Central memory CD8-positive, alpha-beta T cell (primary cell): ENCODE measurements around the gene SIL1.
A peak's percentile ranks its signal among the peaks of the same experiment; 100 is the strongest.
"Not testable (repeated sequence)": the region's sequence is repeated elsewhere in the genome, so short reads cannot be mapped to it uniquely, and the experiment has no call there.

Source experiments
- ATAC-seq: fragments of 150-1000 bp; cut with Tn5 transposase; replicated peaks from 2 replicates; pipeline ENCODE4 v1.10.0; 2022; ENCODE audit warnings: mild to moderate bottlenecking, moderate FRiP score, moderate number of reproducible peaks; ENCODE audit not compliant: poor library complexity, severe bottlenecking; ENCODE audit errors: extremely low read depth
- DNase-seq, 2 donors: peaks; one replicate each; pipeline ENCODE4 v3.0.0; 2021; ENCODE audit warnings: low spot score in 2 of 2
- H3K27ac Mint-ChIP-seq: one replicate; pipeline ENCODE4 v1.8.0; 2022; ENCODE audit warnings: low read depth, mild to moderate bottlenecking, moderate library complexity, mixed read lengths
- H3K27me3 Mint-ChIP-seq: one replicate; pipeline ENCODE4 v1.8.0; 2022; ENCODE audit warnings: mixed read lengths
- H3K36me3 Mint-ChIP-seq: one replicate; pipeline ENCODE4 v1.8.0; 2022; ENCODE audit warnings: mild to moderate bottlenecking, moderate library complexity, mixed read lengths; ENCODE audit not compliant: insufficient read depth
- H3K4me1 Mint-ChIP-seq: one replicate; pipeline ENCODE4 v1.8.0; 2022; ENCODE audit warnings: mixed read lengths
- H3K4me3 Mint-ChIP-seq: one replicate; pipeline ENCODE4 v1.8.0; 2022; ENCODE audit warnings: mild to moderate bottlenecking, moderate library complexity, mixed read lengths
- H3K9me3 Mint-ChIP-seq: one replicate; pipeline ENCODE4 v1.8.0; 2022; ENCODE audit warnings: mixed read lengths

Gene SIL1

DNA sequence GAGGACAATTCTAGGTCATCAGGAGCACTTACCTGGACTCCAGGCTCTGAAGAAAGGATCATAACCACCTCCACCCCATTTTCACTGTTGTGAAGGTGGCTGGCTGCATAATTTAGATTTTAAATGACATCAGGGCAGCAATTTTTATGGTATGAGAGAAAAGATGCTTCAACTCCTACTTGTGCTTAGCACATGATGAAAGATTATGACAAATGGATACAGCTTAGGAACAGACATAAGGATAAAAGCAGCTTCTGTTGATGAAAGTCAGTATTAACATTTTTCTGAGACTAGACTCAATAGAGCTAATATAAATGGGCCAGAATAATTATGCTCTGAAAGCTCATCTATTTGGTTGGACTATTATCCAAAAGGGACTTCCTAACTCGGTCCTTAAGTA lies 72.2 kb downstream of the SIL1 start:
- H3K4me3 Mint-ChIP-seq, result no peak overlapping the region
- H3K27me3 Mint-ChIP-seq, result no peaks in the 10 kb centered on the region
- no peak overlapping the region for H3K27ac Mint-ChIP-seq
- ATAC-seq (no peak), DNase-seq (no peak)
- H3K9me3 Mint-ChIP-seq, result no peaks in the 10 kb centered on the region
- H3K36me3 Mint-ChIP-seq, result peaks cover 4% of the 10 kb centered on the region
- no peaks in the 10 kb centered on the region for H3K4me1 Mint-ChIP-seq

DNA sequence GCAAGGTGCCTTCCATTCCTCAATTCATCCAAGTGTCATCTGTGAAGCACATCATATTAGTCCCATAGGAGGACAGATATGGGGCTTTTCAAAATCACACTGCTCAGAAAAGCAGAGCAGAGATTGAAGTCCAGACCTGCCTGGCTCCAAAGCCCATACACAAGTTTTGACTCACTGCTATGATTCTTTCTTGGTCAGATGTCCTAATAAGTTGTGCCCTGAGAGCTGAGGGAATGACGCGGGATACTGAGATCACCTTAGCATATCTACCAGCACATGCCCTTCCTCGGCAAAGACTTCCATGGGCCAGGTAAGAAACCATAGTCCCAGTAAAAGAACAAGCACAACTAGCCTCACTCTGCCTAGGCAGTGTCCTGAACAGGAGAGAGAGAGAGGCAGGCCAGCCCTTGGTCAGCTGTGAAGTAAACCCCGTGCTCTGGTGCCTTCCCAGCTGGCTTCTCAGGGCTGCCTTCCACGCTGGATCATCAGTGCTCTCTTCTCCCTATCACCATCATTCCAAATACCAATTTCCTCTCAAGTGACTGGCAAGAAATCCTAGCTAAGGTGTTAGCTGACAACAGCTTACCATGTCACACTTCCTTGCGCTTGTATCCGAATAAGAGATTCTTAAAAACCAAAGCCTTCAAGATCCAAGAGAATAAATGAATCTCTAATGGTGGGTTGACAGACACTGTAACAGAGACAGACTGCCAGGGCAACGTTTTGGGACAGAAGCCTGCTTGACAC lies 73.2 kb downstream of the SIL1 start:
- H3K27ac Mint-ChIP-seq, result no peak overlapping the region
- DNase-seq (no peak), ATAC-seq (no peak)
- H3K4me1 Mint-ChIP-seq, result no peaks in the 10 kb centered on the region
- peaks cover 12% of the 10 kb centered on the region for H3K36me3 Mint-ChIP-seq
- no peaks in the 10 kb centered on the region for H3K27me3 Mint-ChIP-seq
- H3K4me3 Mint-ChIP-seq, result no peak overlapping the region
- no peaks in the 10 kb centered on the region for H3K9me3 Mint-ChIP-seq

DNA sequence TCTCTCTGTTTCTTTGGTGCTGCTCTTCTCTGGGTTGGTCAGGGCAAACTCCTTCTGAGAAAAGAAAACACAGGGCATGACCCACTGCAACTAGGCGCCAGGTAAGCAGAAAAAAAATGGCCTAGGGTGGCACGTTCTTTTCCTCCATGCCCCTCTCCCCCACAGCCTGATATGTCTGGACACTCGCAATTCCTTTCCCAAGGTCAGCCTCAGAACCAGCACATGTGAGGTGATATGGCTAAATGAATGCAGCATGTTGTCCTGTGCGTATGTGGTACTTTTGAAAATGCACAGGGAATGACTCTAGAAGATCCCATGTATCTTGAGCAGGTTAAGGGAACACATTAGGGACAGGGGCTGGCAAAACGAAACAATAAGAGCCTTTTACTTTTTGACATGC lies 77.0 kb downstream of the SIL1 start:
- H3K36me3 Mint-ChIP-seq, result peaks cover 13% of the 10 kb centered on the region
- ATAC-seq (no peak), DNase-seq (no peak)
- H3K27ac Mint-ChIP-seq, result no peak overlapping the region
- no peak overlapping the region for H3K4me3 Mint-ChIP-seq
- no peaks in the 10 kb centered on the region for H3K4me1 Mint-ChIP-seq
- H3K27me3 Mint-ChIP-seq, result no peaks in the 10 kb centered on the region
- H3K9me3 Mint-ChIP-seq, result no peaks in the 10 kb centered on the region

DNA sequence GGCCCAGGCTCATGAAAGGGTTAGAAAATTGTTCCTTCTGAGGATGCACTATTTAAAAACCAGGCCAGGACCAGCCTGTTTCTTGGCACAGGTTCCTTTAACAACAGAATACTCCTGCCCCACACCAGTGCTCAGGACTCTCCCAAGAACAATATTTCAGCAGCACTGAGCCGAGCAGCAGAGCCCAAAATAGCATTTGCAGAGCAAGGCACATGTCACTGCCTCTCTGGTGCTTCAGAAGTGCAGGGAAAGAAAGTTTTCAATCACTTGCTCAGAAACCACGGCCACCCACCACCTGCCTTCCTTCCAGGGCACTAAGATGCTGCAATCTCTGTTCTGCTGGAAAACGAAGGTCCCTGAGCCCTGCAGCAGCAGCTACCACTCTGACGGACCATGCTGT lies 77.6 kb downstream of the SIL1 start:
- H3K36me3 Mint-ChIP-seq, result peaks cover 13% of the 10 kb centered on the region
- H3K9me3 Mint-ChIP-seq, result no peaks in the 10 kb centered on the region
- H3K27ac Mint-ChIP-seq, result no peak overlapping the region
- no peaks in the 10 kb centered on the region for H3K4me1 Mint-ChIP-seq
- no peaks in the 10 kb centered on the region for H3K27me3 Mint-ChIP-seq
- ATAC-seq, result no peak
- no peak for DNase-seq
- no peak overlapping the region for H3K4me3 Mint-ChIP-seq

DNA sequence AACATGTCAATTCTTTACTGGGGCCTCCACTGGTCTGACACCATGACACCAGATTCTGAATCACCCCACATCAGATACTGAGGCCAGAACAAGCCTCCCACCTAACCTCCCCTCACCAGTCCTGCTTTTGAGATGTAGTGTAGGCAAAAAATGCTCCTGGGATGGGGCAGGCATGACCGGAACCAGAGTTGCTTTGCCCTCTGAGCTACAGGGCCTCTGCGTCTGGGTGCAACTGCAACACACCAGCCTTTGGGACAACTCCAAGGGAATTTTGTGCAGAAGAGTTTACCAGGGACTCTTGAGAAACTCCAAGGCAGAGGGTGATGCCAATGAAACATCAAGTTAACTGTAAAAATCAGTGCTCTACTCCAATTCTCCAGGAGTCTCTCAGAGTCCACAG lies 79.4 kb downstream of the SIL1 start:
- Mint-ChIP-seq H3K9me3 (no peaks in the 10 kb centered on the region), H3K27ac (no peak overlapping the region), H3K27me3 (no peaks in the 10 kb centered on the region), H3K4me1 (no peaks in the 10 kb centered on the region), H3K36me3 (peaks cover 13% of the 10 kb centered on the region), H3K4me3 (no peak overlapping the region)
- no peak for DNase-seq
- no peak for ATAC-seq

DNA sequence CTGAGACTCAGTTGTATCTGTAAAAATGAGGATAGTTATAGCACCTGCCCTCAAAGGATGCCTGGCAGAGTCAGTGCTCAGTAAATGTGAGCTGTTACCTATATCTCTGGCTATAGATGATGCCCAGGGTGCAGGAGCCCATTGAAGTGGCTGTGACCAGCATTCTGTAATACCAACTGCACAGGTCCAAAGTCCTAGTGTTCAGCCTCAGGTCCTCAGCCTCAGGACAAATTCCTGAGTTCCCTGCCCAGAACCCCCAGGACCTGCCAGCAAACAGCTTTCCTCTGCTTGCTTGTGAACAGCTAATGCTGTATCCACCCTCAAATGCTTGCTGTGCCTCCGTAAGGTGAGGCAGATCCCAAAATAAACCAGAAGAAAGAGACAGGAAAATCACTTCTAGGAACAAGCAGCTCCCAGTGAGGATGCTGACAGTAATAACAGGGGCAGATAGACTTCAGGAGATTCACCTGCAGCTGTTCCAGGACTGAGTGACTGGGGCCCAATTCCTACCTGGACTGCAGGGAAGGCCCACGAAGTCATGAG lies 80.8 kb downstream of the SIL1 start:
- Mint-ChIP-seq H3K36me3 (peaks cover 13% of the 10 kb centered on the region), H3K27me3 (no peaks in the 10 kb centered on the region), H3K9me3 (no peaks in the 10 kb centered on the region), H3K4me1 (no peaks in the 10 kb centered on the region), H3K27ac (no peak overlapping the region), H3K4me3 (no peak overlapping the region)
- no peak for ATAC-seq
- DNase-seq, result no peak

DNA sequence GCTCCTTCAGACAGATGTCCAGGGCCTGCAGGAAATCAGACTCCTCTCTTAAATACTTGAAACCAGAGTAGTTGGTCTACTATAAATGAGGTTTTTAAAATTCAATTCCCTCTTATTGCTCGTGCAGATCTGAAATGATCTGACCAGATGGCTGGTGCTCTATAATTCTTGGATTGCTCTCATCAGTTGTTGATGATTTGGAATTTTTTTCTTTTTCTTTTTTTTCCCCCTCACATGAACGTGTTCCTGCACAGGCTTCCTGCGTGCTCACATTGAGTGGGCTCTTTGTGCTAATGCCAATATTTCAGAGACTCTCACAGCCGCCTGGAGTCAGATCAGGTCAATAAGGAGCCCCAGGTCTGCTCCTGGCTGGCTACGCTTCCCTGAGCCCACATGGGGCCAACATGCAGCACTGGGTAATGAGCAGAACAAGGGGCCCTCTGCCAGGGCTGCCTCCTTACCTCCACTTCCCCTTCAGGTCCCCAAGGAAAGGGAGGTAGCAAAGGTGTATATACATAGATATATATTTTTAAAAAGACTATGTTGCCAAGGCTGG lies 82.0 kb downstream of the SIL1 start:
- H3K27me3 Mint-ChIP-seq, result no peaks in the 10 kb centered on the region
- no peaks in the 10 kb centered on the region for H3K4me1 Mint-ChIP-seq
- ATAC-seq, result no peak
- DNase-seq, result no peak
- peaks cover 10% of the 10 kb centered on the region for H3K36me3 Mint-ChIP-seq
- H3K4me3 Mint-ChIP-seq, result no peak overlapping the region
- H3K9me3 Mint-ChIP-seq, result no peaks in the 10 kb centered on the region
- no peak overlapping the region for H3K27ac Mint-ChIP-seq

DNA sequence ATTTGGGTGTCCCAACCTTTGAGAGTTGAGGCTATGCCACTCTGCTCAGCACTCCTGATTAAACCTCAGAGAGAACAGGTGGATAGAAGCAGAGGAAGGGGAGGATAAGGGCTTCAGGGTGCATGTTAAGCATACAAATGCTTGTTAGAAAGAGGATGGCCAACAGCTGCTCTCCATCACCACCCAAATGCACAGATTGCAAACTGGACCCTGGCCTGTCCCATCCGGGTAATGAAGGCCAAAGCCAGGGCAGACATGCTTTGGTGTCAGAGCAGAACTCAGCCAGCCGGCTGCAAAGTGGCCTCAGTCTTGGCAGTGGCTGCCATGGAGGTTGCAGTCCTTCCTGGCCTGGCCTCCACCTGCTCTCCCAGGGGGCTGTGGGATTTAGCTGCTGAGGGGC lies 84.3 kb downstream of the SIL1 start:
- peaks cover 2% of the 10 kb centered on the region for H3K36me3 Mint-ChIP-seq
- no peaks in the 10 kb centered on the region for H3K4me1 Mint-ChIP-seq
- no peak overlapping the region for H3K27ac Mint-ChIP-seq
- ATAC-seq, result no peak
- no peak overlapping the region for H3K4me3 Mint-ChIP-seq
- no peaks in the 10 kb centered on the region for H3K9me3 Mint-ChIP-seq
- H3K27me3 Mint-ChIP-seq, result no peaks in the 10 kb centered on the region
- DNase-seq, result no peak

DNA sequence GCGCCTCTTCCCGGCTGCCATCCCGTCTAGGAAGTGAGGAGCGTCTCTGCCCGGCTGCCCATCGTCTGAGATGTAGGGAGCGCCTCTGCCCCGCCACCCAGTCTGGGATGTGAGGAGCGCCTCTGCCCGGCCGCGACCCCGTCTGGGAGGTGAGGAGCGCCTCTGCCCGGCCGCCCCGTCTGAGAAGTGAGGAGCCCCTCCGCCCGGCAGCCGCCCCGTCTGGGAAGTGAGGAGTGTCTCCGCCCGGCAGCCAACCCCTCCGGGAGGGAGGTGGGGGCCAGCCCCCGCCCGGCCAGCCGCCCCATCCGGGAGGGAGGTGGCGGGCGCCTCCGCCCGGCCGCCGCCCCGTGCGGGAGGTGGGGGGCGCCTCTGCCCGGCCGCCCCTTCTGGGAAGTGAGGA lies 85.8 kb downstream of the SIL1 start:
- ATAC-seq, H3K9me3 Mint-ChIP-seq, H3K27ac Mint-ChIP-seq, H3K4me3 Mint-ChIP-seq, H3K4me1 Mint-ChIP-seq, DNase-seq, H3K36me3 Mint-ChIP-seq, H3K27me3 Mint-ChIP-seq: not testable (repeated sequence)

DNA sequence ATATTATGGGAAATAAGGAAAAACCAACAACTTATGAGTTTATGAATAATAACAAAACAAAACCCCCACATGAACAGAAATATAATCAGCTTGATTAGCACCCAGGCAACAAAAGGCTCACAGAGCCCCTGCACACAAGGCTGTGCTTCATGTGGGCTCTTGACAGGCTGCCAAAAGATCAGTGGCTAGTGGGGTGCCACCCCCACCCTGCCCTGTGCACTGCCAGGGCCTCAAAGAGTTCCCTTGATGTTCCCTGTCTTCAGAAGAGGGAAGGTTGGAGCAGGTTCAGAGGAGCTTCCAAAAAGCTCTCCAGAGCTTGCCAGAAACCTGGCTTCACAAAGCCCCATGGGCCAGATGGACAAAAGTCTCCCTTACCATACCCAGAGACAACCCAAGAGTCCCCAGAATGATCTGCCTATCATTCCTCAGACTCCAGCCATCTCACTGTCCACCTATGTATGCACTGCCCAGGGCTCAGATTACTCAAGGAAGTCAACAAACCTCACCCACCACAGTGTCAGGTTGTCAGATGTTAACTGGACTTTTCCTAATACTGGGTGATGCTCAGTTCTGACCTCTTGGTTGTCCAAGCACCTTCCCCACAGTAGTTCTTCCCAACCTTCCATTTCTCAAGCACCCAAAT lies 87.5 kb downstream of the SIL1 start:
- Mint-ChIP-seq H3K4me3 (no peak overlapping the region), H3K27ac (peak overlapping the region; percentile 39), H3K27me3 (no peaks in the 10 kb centered on the region), H3K36me3 (peaks cover 4% of the 10 kb centered on the region), H3K4me1 (no peaks in the 10 kb centered on the region), H3K9me3 (no peaks in the 10 kb centered on the region)
- ATAC-seq (no peak), DNase-seq (no peak)

DNA sequence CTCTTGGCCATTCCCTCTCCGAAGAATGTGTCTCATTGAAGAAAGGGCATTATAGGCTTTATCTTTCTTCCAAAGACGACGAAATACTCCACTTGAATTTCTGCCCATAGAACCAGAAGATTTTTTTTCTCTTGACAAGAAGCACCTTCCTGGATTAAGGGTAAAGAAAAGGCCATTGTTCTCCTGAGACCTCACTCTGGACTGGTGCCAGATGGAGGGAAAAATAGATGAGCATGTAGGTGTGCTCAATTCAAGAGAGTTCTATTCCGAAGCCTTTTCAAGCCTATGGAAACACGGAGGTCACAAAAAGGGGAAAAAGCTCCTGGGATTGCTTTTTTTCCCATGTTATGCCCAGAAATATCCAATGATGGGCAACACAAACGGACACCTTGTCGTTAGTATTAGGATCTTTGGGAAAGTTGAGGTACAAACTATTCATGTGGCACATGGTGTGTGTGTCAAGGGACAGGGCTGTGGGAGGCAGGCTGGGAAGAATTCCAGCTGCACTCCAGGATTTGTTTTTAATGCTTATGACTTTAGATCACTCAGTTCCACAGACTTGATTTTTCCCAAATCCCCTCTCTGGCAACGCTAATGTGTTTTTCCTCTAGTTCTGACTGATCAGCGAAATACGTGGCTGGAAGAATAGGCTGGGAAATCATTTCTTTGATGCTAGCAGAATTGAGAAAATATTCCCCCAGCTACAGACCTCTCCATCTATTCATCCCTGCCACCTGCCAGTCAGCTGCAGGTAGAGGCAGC lies 89.9 kb downstream of the SIL1 start:
- Mint-ChIP-seq H3K27me3 (no peaks in the 10 kb centered on the region), H3K9me3 (no peaks in the 10 kb centered on the region), H3K27ac (no peak overlapping the region), H3K36me3 (peaks cover 10% of the 10 kb centered on the region), H3K4me3 (no peak overlapping the region), H3K4me1 (no peaks in the 10 kb centered on the region)
- ATAC-seq, result no peak
- DNase-seq, result no peak

DNA sequence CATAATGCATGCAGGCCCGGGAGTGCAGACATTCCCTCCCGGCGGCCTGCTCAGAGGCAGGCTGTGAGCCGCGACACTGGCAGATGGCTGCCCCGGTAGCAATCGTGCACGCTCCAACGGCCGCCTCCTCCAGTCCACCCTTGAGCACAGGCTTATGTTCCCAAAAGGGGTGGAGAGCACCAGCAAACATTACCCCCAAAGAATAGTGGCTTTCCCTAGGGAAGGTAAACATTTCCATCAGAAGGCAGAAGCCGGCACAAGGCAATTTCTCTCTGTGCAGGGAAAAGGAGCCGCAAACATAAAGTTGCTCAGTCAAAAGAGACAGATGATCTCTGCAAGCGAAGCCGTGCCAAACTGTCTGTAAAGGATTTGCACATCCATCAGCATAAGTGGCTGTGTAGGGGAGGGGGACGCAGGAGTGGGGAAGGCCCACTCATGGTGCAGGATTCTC lies 92.5 kb downstream of the SIL1 start:
- ATAC-seq (no peak), DNase-seq (no peak)
- Mint-ChIP-seq H3K27me3 (no peaks in the 10 kb centered on the region), H3K27ac (no peak overlapping the region), H3K4me1 (no peaks in the 10 kb centered on the region), H3K36me3 (peaks cover 10% of the 10 kb centered on the region), H3K9me3 (no peaks in the 10 kb centered on the region), H3K4me3 (no peak overlapping the region)
